GM12878 (cell line): ENCODE data around the gene TRIM6. TPM values are rescaled to one million over a fixed set of nuclear protein-coding genes. Genes with fewer than 3 reads are reported as not detected.

ENCODE experiments used
- ATAC-seq: fragments of 200-7000 bp; cut with Tn5 transposase; 3 replicates; pipeline ENCODE4 v1.9.1; 2020; ENCODE audit warnings: mild to moderate bottlenecking, moderate library complexity
- BruUV-seq: library from RNA; stranded (reverse); fragments of 400-500 nt; replicated peaks from 2 replicates; lab custom pipeline; 2021; lab: Mats Ljungman, UMichigan
- CTCF ChIA-PET: fragments of 300-600 bp; sonication (Branson Sonifier 250); formaldehyde crosslinking; extraction: SDS; loops from one replicate; lab custom pipeline; 2021; ENCODE audit warnings: inconsistent platforms; lab: Yijun Ruan, JAX
- POLR2A ChIA-PET: fragments of 350-600 bp; formaldehyde crosslinking; extraction: SDS; loops from one replicate; lab custom pipeline; 2021; ENCODE audit warnings: inconsistent platforms; lab: Charles Lee
- RAD21 ChIA-PET: fragments of 300-600 bp; sonication (Branson Sonifier 250); formaldehyde crosslinking; loops from one replicate; lab custom pipeline; 2023; ENCODE audit warnings: antibody characterized with exemption; ENCODE audit not compliant: unreplicated experiment; lab: Charles Lee
- SMC1A ChIA-PET: fragments of 300-600 bp; sonication (Branson Sonifier 250); formaldehyde crosslinking; loops from one replicate; lab custom pipeline; 2023; ENCODE audit not compliant: unreplicated experiment, uncharacterized antibody; lab: Charles Lee
- DNase-seq: peaks from one replicate; pipeline ENCODE4 v3.0.0-alpha.2; 2011; ENCODE audit warnings: low read depth, low spot score
- FAIRE-seq: peaks from 3 replicates; lab custom pipeline; 2011; peaks lifted over from hg19 to GRCh38; lab: Jason Lieb, UNC
- H2AFZ ChIP-seq: 2 replicates; pipeline ENCODE4 v1.6.0; 2011; ENCODE audit warnings: low read depth, low read length, control low read depth; ENCODE audit not compliant: control insufficient read depth
- H3K27ac ChIP-seq: 2 replicates; pipeline ENCODE4 v1.5.1; 2011; ENCODE audit warnings: control low read depth; ENCODE audit not compliant: control insufficient read depth, insufficient read depth
- H3K27me3 ChIP-seq, 2 experiments: replicated peaks in 1 of 2; 2 replicates each; pipeline versions ENCODE4 v1.6.0 to v1.6.1; 2011; ENCODE audit warnings: low read length in 1 of 2; ENCODE audit not compliant: control insufficient read depth in 2 of 2, insufficient read depth in 2 of 2
- H3K36me3 ChIP-seq, 2 experiments: 2 replicates each; pipeline ENCODE4 v1.5.1; 2011; ENCODE audit warnings: low read length in 1 of 2; ENCODE audit not compliant: control insufficient read depth in 2 of 2, insufficient read depth in 2 of 2
- H3K4me1 ChIP-seq: 2 replicates; pipeline ENCODE4 v1.6.1; 2011; ENCODE audit warnings: mild to moderate bottlenecking, low read length, moderate library complexity, mixed read lengths; ENCODE audit not compliant: control insufficient read depth, insufficient read depth
- H3K4me2 ChIP-seq: 2 replicates; pipeline ENCODE4 v1.6.0; 2011; ENCODE audit warnings: control low read depth; ENCODE audit not compliant: control insufficient read depth, insufficient read depth
- H3K4me3 ChIP-seq: fragments of 200-600 bp; sonication (generic); 2 replicates; pipeline ENCODE4 v1.5.1; 2016
- H3K79me2 ChIP-seq: 2 replicates; pipeline ENCODE4 v1.6.0; 2011; ENCODE audit warnings: low read length; ENCODE audit not compliant: control insufficient read depth, insufficient read depth
- H3K9ac ChIP-seq: 2 replicates; pipeline ENCODE4 v1.8.0; 2011; ENCODE audit warnings: low read length, control low read depth, mixed read lengths; ENCODE audit not compliant: control insufficient read depth, insufficient read depth
- H3K9me3 ChIP-seq: replicated peaks from 3 replicates; pipeline ENCODE4 v1.5.1; 2011; ENCODE audit warnings: mild to moderate bottlenecking, low read length; ENCODE audit not compliant: control insufficient read depth, insufficient read depth
- H4K20me1 ChIP-seq: 2 replicates; pipeline ENCODE4 v1.6.0; 2011; ENCODE audit not compliant: control insufficient read depth, insufficient read depth
- ASH2L ChIP-seq: fragments of 300-600, 200-600 bp; sonication (generic); IDR thresholded peaks from 2 replicates; pipeline ENCODE4 v1.6.1; 2017; ENCODE audit warnings: low read depth, mild to moderate bottlenecking, borderline replicate concordance
- CBX3 ChIP-seq: fragments of 200-600 bp; sonication (generic); IDR thresholded peaks from 2 replicates; pipeline ENCODE4 v1.6.1; 2016; ENCODE audit warnings: low read depth, borderline replicate concordance
- E2F4 ChIP-seq: IDR thresholded peaks from 2 replicates; pipeline ENCODE4 v1.6.1; 2012; ENCODE audit warnings: low read depth, low read length, improper control_type of control experiment
- HSF1 ChIP-seq: fragments of 150-350 bp; IDR thresholded peaks from 2 replicates; pipeline ENCODE4 v1.6.1; 2014; ENCODE audit warnings: mild to moderate bottlenecking, low read depth, low read length
- NKRF ChIP-seq: fragments of 450-650 bp; conservative IDR thresholded peaks from 2 replicates; pipeline ENCODE4 v1.6.1; 2017; ENCODE audit warnings: mild to moderate bottlenecking, moderate library complexity
- PKNOX1 ChIP-seq: fragments of 450-650 bp; IDR thresholded peaks from 2 replicates; pipeline ENCODE4 v1.6.1; 2016; ENCODE audit warnings: mild to moderate bottlenecking
- POLR2A ChIP-seq: IDR thresholded peaks from 2 replicates; pipeline ENCODE4 v1.6.1; 2011; ENCODE audit warnings: low read depth, mild to moderate bottlenecking, low read length
- STAT1 ChIP-seq: fragments of 450-650 bp; conservative IDR thresholded peaks from 2 replicates; pipeline ENCODE4 v1.6.1; 2014; ENCODE audit warnings: antibody characterized with exemption, mild to moderate bottlenecking
- SUZ12 ChIP-seq: fragments of 200-600 bp; sonication (generic); IDR thresholded peaks from one replicate; pipeline ENCODE4 v1.6.1; 2018; ENCODE audit warnings: antibody characterized with exemption, mild to moderate bottlenecking; ENCODE audit not compliant: unreplicated experiment
- USF1 ChIP-seq: IDR thresholded peaks from 2 replicates; pipeline ENCODE4 v1.6.1; 2011; ENCODE audit warnings: borderline replicate concordance, low read depth, mild to moderate bottlenecking, moderate library complexity, mixed read lengths, low read length; ENCODE audit not compliant: insufficient read depth; ENCODE audit errors: extremely low read length
- ZNF207 ChIP-seq: fragments of 450-650 bp; IDR thresholded peaks from 2 replicates; pipeline ENCODE4 v1.6.1; 2014; ENCODE audit warnings: antibody characterized with exemption, mild to moderate bottlenecking, borderline replicate concordance
- ZNF622 ChIP-seq: fragments of 450-650 bp; IDR thresholded peaks from 2 replicates; pipeline ENCODE4 v1.6.1; 2017; ENCODE audit warnings: mild to moderate bottlenecking, inconsistent platforms
- WGBS: methylation state at CpG from one replicate; pipeline ENCODE4 v1.1.6; 2016; ENCODE audit warnings: low lambda C conversion rate; ENCODE audit not compliant: insufficient replicate concordance, insufficient coverage; ENCODE audit errors: missing lambda C conversion rate; 5-methylcytosine and 5-hydroxymethylcytosine counted together
- in situ Hi-C: fragments of 300-500 bp; cut with MboI; formaldehyde crosslinking; loops from 9 replicates; pipeline ENCODE4 v1.14.3; 2018; ENCODE audit warnings: mixed read lengths
- intact Hi-C: fragments of 100-400 bp; cut with micrococcal nuclease; formaldehyde crosslinking; loops from one replicate; pipeline ENCODE4 v1.14.2; 2022; ENCODE audit not compliant: unreplicated experiment
- polyA plus RNA-seq, 11 experiments: library from polyadenylated mRNA; depleted of rRNA in 4 of 11; unstranded in 6 of 11; stranded (reverse) in 5 of 11; fragments of >200 nt; fragmentation: Nextera tagmentation in 4 of 11; fragmentation: Illumina TruSeq in 1 of 11; extraction: Ambion mirVana in 4 of 11; extraction: Trizol in 1 of 11; gene quantifications; 1 replicate in 1 of 11; 2 replicates in 10 of 11; pipeline versions ENCODE4 v1.2.1 to v1.2.3, GENCODE V29; 2011 to 2016; ENCODE audit warnings: inconsistent platforms in 2 of 11, missing spikeins in 2 of 11, low read depth in 1 of 11
- total RNA-seq, 4 experiments: library from RNA; depleted of rRNA in 3 of 4; stranded (reverse); fragments of >200 nt in 3 of 4; fragmentation: Illumina TruSeq in 1 of 4; extraction: Trizol in 1 of 4; gene quantifications; 2 replicates each; pipeline versions ENCODE4 v1.2.1 to v1.2.3, GENCODE V29; 2013 to 2021

TRIM6 gene
- total and polyA plus RNA-seq, 10 of the 15 experiments (the other 5 are each of a cell fraction or from before 2014, with no cell fraction given) = 1.4 to 6.8 (median 4.2) TPM

GRCh38 chr11:5639953-5640352, 43.5 kb downstream of the TRIM6 start:
- ChIA-PET CTCF (interaction anchor here (1.4 kb wide), 1 partner anchor 45 kb away, joined by 3 read pairs; the partner anchor contains the start of gene TRIM5), POLR2A (no interaction called here), RAD21 (no interaction called here), SMC1A (no interaction called here)
- TF ChIP-seq POLR2A = no peak
- TF ChIP-seq SUZ12 = no peak
- TF ChIP-seq CBX3 = no peak
- no peak for TF ChIP-seq ZNF622
- no peaks in the 10 kb centered on the region for H3K4me1 ChIP-seq
- H3K79me2 ChIP-seq = no peaks in the 10 kb centered on the region
- H3K4me3 ChIP-seq = no peak overlapping the region
- H3K9ac ChIP-seq = no peak overlapping the region
- no TSS peak for BruUV-seq
- no peak overlapping the region for H3K4me2 ChIP-seq
- in situ Hi-C loops = no loop called here
- H4K20me1 ChIP-seq = no peaks in the 10 kb centered on the region
- no peaks in the 10 kb centered on the region for H3K9me3 ChIP-seq
- intact Hi-C loops = no loop called here
- peaks cover 0 to 5% of the 10 kb centered on the region in 2 experiments; a peak in 2 of 4 replicates for H3K36me3 ChIP-seq
- H3K27me3 ChIP-seq = no peaks in the 10 kb centered on the region
- whole genome bisulfite sequencing = 94% methylated on average over 1 of the region's 1 CpG
- no peak overlapping the region for H3K27ac ChIP-seq
- DNase-seq (no peak), ATAC-seq (no peak), FAIRE-seq (no peak)
- no peak overlapping the region for H2AFZ ChIP-seq

- ChIA-PET CTCF (no interaction called here), POLR2A (no interaction called here), SMC1A (no interaction called here), RAD21 (no interaction called here)
- ATAC-seq (no peak), DNase-seq (no peak), FAIRE-seq (no peak)
- H4K20me1 ChIP-seq = no peaks in the 10 kb centered on the region
- no peaks in the 10 kb centered on the region for H3K79me2 ChIP-seq
- H3K9ac ChIP-seq = no peak overlapping the region
- no TSS peak for BruUV-seq
- H3K27ac ChIP-seq = no peak overlapping the region
- H3K9me3 ChIP-seq = no peaks in the 10 kb centered on the region
- no peak overlapping the region for H2AFZ ChIP-seq
- no peaks in the 10 kb centered on the region for H3K4me1 ChIP-seq
- no peak overlapping the region for H3K4me3 ChIP-seq
- intact Hi-C loops = no loop called here
- peaks cover 0 to 5% of the 10 kb centered on the region in 2 experiments; a peak in 2 of 4 replicates for H3K36me3 ChIP-seq
- in situ Hi-C loops = no loop called here
- no peak overlapping the region for H3K4me2 ChIP-seq
- no peaks in the 10 kb centered on the region for H3K27me3 ChIP-seq
- TF ChIP-seq E2F4 = no peak
- no peak for TF ChIP-seq NKRF
- no peak for TF ChIP-seq USF1
- TF ChIP-seq STAT1 = no peak
- TF ChIP-seq ZNF207 = no peak
- no peak for TF ChIP-seq HSF1
- TF ChIP-seq ASH2L = no peak
- no peak for TF ChIP-seq PKNOX1
Measured at GRCh38 chr11:5643585-5643984, 47.1 kb downstream of the TRIM6 start.
